Measurements from ENCODE around the gene THAP2.
"Not testable (repeated sequence)": the region's sequence is repeated elsewhere in the genome, so short reads cannot be mapped to it uniquely, and the experiment has no call there.

The THAP2 gene

DNA sequence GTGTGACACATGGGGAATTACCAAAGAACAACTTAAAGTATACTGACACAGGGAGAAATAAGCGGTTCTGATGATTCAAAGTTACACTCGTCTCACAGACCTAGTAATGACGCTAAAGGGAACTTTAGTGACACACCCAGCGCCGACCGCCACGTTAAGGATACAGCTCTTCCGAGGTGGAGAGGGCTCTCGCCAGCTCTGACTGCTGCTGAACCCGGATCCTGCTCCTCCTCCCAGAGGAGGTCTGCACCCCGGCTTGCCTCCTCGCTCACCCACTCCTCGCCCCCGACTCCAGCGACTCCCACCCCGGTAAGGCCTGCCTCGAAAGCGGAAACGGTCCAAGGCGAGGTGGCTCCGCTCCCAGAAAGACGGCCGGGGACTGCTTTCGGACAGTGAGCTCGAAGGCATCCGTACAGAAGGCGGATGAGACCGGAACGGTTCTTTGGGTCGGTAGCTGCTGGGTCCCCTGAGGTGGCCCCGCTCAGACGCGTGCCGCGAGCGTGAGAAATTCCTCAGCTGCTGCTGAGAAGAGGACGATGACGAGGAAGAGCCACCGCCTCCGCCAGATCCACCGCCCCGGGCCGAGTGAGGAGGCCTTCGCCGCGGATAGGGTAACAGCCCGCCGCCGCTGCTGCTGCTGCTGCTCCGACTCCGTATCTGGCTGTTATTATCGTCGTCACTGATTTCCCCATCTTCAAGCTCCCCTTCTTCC is 1.1 kb upstream of the THAP2 start:
- peak; percentile 65 to 68 for DNase-seq (ENCODE audit: low read depth in 2 of 2)

DNA sequence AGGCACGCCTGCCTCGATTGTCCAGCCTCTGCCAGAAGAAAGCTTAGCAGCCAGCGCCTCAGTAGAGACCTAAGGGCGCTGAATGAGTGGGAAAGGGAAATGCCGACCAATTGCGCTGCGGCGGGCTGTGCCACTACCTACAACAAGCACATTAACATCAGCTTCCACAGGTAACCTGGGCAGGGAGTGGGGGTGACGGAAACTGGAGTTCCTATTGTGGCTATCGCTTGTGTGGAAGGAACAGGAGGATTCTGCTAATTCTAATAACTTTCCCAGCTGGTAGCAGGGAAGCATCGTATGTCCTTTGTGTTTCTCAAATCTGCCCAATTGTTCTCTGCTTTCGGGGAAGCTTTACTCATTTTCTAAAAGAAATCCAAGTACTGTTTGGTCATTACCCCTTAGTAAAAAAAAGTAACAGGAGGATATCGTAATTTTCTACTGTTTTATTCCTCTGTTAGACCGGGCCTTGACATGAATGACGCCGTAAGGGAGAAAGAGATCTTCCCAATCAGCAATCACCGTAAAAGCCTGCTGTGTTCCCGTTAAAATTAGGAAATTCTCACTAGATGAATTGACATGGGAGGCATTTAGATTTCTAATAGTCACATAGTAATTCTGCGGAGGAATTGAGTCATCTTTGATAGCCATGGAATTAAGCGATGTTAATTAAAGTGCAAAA is 449 bp downstream of the THAP2 start:
- no peak for DNase-seq (ENCODE audit: low read depth in 2 of 2)

- DNase-seq (ENCODE audit: low read depth in 2 of 2) = no peak
Measured at GRCh38 chr12:71665090-71665463, 976 bp downstream of the THAP2 start.

- no peak for DNase-seq (ENCODE audit: low read depth in 2 of 2)
Measured at GRCh38 chr12:71666259-71666658, 2.2 kb downstream of the THAP2 start.

DNA sequence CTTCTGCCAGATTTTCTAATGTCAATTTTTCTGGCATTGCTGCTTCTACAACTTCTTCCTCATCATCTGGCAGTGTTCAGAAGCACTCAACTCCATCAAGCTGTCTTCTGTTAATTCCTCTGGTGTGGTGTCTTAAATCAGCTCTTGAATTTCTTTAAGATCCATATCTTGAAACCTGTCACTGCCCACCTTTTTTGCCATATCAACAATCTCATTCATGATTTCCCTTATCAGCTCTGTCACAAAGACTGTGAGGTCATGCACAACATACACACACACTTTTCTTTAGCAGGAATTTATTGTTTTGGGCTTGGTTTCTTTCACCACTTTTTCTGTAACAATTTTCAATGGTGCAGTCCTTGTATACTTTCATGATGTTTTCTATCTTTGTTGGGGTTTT is 7.2 kb downstream of the THAP2 start:
- DNase-seq (ENCODE audit: low read depth in 2 of 2) = no peak

DNA sequence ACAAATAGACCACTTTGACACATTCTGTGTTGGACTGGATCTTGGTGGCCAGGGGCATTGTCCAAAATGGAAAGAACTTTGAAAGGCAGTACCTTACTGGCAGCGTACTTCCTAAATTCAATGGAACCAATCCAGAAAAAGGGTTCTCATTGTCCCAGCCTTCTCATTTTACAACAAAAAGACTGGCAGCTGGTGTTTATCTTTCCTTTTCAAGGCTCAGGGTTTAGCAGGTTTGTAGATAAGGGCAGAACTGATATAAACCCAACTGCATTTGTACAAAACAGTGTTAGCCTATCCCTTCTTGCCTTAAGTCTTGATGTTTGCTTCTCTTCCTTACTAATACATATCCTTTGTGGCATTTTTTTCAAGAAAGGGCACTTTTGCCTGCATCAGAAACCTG is 7.7 kb downstream of the THAP2 start:
- DNase-seq (ENCODE audit: low read depth in 2 of 2) = no peak

GRCh38 chr12:71682466-71682865 is 18.4 kb downstream of the THAP2 start:
- no peak for DNase-seq (ENCODE audit: low read depth in 2 of 2)

DNA sequence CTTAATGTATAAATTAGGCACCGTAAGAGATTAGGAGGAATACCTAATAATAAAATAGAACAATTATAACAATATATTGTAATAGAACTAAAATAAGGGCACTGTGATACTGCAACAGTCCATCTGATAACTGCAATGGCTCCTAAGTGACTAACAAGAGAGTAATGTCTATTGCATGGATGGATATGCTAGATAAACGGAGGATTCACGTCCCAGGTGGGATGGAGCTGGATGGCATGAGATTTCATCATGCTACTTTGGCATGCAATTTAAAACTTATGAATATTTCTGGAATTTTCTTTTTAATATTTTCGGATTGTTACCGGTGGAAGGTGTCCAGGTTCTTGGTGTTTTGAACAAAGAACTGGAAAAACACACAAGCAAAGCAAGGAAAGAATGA is 19.5 kb downstream of the THAP2 start:
- no peak for DNase-seq (ENCODE audit: low read depth in 2 of 2)

- no peak for DNase-seq (ENCODE audit: low read depth in 2 of 2)
Measured at GRCh38 chr12:71684081-71684480, 20.0 kb downstream of the THAP2 start.

- no peak for DNase-seq (ENCODE audit: low read depth in 2 of 2)
Measured at GRCh38 chr12:71685312-71685906, 21.3 kb downstream of the THAP2 start.

DNA sequence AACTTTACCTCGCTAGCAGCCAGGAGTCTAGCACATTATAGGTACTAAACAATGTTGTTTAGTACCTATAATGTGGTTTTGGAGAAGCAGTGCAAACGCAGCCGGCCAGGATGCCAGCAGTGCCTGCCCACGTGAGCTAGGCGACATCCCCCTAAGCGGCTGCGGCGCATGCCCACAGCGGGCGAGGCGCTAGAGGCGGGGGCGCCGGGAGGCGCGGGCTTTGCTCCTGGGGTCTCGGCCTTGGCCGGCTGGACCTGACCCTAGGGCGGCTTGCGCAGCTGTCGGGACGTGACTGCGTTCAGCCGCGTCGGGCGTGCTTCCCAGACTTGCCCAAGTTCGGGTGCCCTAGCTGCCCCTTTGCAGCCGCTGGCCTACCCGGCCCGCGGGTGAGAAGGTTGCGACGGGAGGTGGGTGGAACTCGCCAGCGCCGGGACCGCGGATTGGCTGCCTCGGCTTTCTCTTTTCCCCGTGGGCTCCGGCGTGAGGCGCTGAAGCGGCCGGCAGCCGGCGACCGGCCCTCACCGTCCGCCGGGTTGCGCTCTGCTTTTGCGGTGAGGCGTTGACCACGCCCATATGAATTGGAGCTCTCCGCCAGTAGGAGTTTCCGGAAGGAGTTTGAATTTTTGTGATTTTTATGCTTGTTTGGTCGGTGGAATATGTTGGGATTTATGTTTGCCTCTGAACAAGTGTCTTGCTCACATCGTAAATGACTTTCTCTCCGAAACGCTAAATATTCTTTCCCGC is 22.0 kb downstream of the THAP2 start, which contains the start of gene TMEM19:
TMEM19 (plus strand) TSS at position 169 of the 744 bp plus-strand sequence. CDS start 599 bp downstream, outside the sequence.
- DNase-seq (ENCODE audit: low read depth in 2 of 2) = peak; percentile 63 to 77

GRCh38 chr12:71686658-71687025 is 22.5 kb downstream of the THAP2 start:
- DNase-seq (ENCODE audit: low read depth in 2 of 2) = no peak

DNA sequence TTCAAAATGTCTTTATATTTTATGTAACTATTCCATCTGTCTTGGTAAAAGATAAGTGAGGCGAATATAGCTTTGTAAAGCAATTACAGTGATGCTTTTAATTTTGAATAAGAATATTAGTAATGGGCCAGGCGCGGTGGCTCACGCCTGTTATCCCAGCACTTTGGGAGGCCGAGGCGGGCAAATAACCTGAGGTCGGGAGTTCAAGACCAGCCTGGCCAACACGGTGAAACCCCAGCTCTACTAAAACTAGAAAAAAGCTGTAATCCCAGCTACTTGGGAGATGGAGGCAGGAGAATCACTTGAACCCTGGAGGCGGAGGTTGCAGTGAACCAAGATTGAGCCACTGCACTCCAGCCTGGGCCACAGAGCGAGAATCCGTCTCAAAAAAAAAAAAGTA is 23.1 kb downstream of the THAP2 start:
- DNase-seq (ENCODE audit: low read depth in 2 of 2) = not testable (repeated sequence)

GRCh38 chr12:71688961-71689570 is 25.0 kb downstream of the THAP2 start:
- DNase-seq (ENCODE audit: low read depth in 2 of 2) = no peak

- no peak for DNase-seq (ENCODE audit: low read depth in 2 of 2)
Measured at GRCh38 chr12:71691504-71692129, 27.5 kb downstream of the THAP2 start.

- DNase-seq (ENCODE audit: low read depth in 2 of 2) = no peak
Measured at GRCh38 chr12:71693126-71693525, 29.0 kb downstream of the THAP2 start.

DNA sequence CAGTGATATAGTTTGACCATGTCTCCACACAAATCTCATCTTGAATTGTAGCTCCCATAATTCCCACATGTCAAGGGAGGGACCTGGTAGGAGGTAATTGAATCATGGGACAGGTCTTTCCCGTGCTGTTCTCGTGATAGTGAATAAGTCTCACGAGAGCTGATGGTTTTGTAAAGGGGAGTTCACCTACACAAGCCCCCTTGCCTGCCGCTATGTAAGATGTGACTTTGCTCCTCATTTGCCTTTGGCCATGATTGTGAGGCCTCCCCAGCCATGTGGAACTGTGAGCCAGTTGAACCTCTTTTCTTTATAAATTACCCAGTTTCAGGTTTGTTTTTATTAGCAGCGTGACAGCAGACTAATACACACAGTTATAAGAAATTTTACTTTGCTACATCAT is 29.6 kb downstream of the THAP2 start:
- not testable (repeated sequence) for DNase-seq (ENCODE audit: low read depth in 2 of 2)

GRCh38 chr12:71694099-71694820 is 30.2 kb downstream of the THAP2 start:
- no peak for DNase-seq (ENCODE audit: low read depth in 2 of 2)

GRCh38 chr12:71695782-71696181 is 31.7 kb downstream of the THAP2 start:
- DNase-seq (ENCODE audit: low read depth in 2 of 2) = no peak

- DNase-seq (ENCODE audit: low read depth in 2 of 2) = not testable (repeated sequence)
Measured at GRCh38 chr12:71702181-71702580, 38.1 kb downstream of the THAP2 start.

- DNase-seq (ENCODE audit: low read depth in 2 of 2) = no peak
Measured at GRCh38 chr12:71702590-71702989, 38.5 kb downstream of the THAP2 start.

Data from stimulated activated CD8-positive, alpha-beta memory T cell treated with anti-CD3 and anti-CD28 coated beads, Interleukin-7, amount 100 ng/mL, for 4 hours (primary cell).